ENCODE data around the gene C16orf74.

DNA sequence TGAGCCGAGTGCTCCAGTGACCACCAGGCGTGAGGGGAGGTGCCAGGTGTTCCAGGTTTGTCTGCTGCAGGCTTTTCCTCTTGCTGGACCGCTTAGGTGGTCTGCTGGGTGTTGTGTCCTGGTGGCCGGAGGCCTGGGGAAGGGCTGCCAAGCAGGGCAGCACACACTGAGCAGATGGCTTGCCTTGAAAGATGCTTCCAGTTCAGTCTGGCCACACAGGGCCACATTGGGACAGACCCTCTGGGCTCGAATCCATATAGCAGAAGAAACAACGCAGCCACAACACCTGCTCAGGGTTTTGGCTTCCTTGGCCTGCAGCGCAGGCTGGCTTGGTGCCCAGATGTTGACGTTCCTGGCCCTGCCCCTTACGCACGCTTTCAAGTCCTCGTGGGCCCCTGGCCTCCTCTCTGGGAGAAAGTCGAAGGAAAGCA is 87.0 kb downstream of the C16orf74 start:
- TF ChIP-seq GLIS3 (CRISPR knock-in tag; IDR thresholded peaks at IDR 0.05): no peak
- no peak for TF ChIP-seq OSR1 (CRISPR knock-in tag; IDR thresholded peaks at IDR 0.05)
- TF ChIP-seq ZFP3 (CRISPR knock-in tag; IDR thresholded peaks at IDR 0.05): no peak
- TF ChIP-seq, protein P1, sequence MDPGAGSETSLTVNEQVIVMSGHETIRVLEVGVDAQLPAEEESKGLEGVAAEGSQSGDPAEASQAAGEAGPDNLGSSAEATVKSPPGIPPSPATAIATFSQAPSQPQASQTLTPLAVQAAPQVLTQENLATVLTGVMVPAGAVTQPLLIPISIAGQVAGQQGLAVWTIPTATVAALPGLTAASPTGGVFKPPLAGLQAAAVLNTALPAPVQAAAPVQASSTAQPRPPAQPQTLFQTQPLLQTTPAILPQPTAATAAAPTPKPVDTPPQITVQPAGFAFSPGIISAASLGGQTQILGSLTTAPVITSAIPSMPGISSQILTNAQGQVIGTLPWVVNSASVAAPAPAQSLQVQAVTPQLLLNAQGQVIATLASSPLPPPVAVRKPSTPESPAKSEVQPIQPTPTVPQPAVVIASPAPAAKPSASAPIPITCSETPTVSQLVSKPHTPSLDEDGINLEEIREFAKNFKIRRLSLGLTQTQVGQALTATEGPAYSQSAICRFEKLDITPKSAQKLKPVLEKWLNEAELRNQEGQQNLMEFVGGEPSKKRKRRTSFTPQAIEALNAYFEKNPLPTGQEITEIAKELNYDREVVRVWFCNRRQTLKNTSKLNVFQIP (CRISPR knock-in tag; IDR thresholded peaks at IDR 0.05; ENCODE audit: borderline replicate concordance, low read depth): no peak
- TF ChIP-seq, protein P2, sequence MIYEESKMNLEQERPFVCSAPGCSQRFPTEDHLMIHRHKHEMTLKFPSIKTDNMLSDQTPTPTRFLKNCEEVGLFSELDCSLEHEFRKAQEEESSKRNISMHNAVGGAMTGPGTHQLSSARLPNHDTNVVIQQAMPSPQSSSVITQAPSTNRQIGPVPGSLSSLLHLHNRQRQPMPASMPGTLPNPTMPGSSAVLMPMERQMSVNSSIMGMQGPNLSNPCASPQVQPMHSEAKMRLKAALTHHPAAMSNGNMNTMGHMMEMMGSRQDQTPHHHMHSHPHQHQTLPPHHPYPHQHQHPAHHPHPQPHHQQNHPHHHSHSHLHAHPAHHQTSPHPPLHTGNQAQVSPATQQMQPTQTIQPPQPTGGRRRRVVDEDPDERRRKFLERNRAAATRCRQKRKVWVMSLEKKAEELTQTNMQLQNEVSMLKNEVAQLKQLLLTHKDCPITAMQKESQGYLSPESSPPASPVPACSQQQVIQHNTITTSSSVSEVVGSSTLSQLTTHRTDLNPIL (CRISPR knock-in tag; IDR thresholded peaks at IDR 0.05; ENCODE audit: low read depth): no peak
- TF ChIP-seq, protein P3, sequence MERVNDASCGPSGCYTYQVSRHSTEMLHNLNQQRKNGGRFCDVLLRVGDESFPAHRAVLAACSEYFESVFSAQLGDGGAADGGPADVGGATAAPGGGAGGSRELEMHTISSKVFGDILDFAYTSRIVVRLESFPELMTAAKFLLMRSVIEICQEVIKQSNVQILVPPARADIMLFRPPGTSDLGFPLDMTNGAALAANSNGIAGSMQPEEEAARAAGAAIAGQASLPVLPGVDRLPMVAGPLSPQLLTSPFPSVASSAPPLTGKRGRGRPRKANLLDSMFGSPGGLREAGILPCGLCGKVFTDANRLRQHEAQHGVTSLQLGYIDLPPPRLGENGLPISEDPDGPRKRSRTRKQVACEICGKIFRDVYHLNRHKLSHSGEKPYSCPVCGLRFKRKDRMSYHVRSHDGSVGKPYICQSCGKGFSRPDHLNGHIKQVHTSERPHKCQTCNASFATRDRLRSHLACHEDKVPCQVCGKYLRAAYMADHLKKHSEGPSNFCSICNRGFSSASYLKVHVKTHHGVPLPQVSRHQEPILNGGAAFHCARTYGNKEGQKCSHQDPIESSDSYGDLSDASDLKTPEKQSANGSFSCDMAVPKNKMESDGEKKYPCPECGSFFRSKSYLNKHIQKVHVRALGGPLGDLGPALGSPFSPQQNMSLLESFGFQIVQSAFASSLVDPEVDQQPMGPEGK (CRISPR knock-in tag; IDR thresholded peaks at IDR 0.05; ENCODE audit: borderline replicate concordance): no peak
- TF ChIP-seq ZFP30 (CRISPR knock-in tag; IDR thresholded peaks at IDR 0.05): no peak
- TF ChIP-seq ISL1 (CRISPR knock-in tag; IDR thresholded peaks at IDR 0.05): no peak
- TF ChIP-seq TOX (CRISPR knock-in tag; IDR thresholded peaks at IDR 0.05; ENCODE audit: borderline replicate concordance): no peak
